Measurements from ENCODE around the gene GYS1.

GRCh38 chr19:49014870-49015255 is 21.8 kb upstream of the GYS1 start:
- no peak for TF ChIP-seq CTCF (IDR thresholded peaks at IDR 0.05; ENCODE audit: insufficient read depth, low read length)
- no peak for TF ChIP-seq POLR2AphosphoS5 (IDR thresholded peaks at IDR 0.05; ENCODE audit: low read depth)
